ENCODE results near the gene ANTKMT.

Gene ANTKMT

DNA sequence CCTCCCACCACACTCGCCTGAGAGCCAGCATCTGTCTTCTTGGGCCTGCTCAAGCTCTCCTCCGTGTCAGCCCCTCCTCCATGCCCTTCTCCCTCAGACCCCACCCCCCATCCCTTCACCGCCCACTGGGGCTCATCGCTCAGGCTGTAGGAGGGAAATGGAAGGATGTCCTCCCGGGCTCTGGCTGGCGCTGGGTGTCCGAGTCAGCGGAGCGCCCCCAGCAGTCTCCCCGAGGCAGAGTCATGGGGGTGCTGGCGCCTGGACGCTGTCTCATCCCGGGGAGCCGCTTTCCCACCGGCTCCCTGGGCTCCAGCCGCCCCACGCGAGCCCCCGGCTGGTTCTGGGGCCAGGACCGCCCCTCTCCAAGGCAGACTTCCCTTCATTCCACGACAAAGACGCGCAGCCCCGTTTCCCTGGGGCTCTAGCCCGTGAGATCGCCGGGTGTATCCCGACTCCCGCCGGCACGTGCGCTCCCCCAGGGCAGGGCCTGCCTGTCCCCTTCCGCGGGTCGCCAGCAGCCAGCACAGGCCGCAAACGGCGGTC, 428 bp upstream of the ANTKMT start:
- peak; percentile 41 for TF ChIP-seq CTCF (IDR thresholded peaks at IDR 0.05; ENCODE audit: low read depth, low read length)
- in situ Hi-C loops (cut with HindIII; ENCODE audit: low sequenced_read_pairs): no loop called here
- peak; percentile 69 for DNase-seq (ENCODE audit: low read depth, low spot score)
- H3K4me3 ChIP-seq (ENCODE audit: low read depth, low read length): peak overlapping the region; percentile 65

DNA sequence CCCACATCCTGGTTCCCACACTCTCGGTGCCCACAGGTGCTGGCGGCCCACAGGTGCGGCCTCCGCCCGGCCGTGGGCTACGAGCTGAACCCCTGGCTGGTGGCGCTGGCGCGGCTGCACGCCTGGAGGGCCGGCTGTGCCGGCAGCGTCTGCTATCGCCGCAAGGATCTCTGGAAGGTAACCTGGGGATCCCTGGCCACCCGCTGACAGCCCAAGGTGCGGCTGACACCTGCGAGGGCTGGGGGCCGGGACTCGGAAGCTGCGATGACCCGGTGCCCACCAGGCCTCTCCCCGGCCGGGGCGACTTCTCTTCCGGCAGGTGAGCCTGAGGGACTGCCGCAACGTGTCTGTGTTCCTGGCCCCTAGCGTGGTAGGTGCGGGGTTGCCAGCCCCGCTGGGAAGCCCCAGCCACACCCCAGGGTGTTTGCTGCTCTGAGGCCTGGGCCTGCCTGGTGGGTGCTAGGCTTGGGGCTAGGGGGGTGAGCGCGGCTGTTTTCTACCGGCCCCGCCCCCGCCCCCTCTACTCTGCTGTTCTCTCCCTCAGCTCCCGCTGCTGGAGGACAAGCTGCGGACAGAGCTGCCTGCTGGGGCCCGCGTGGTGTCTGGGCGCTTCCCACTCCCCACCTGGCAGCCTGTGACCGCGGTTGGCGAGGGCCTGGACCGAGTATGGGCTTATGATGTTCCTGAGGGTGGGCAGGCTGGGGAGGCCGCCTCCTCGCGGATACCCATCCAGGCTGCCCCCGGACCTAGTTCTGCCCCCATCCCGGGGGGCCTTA, 1.0 kb downstream of the ANTKMT start:
- in situ Hi-C loops (cut with HindIII; ENCODE audit: low sequenced_read_pairs): no loop called here
- no peak for DNase-seq (ENCODE audit: low read depth, low spot score)
- TF ChIP-seq CTCF (IDR thresholded peaks at IDR 0.05; ENCODE audit: low read depth, low read length): no peak
- H3K4me3 ChIP-seq (ENCODE audit: low read depth, low read length): peak overlapping the region; percentile 65

DNA sequence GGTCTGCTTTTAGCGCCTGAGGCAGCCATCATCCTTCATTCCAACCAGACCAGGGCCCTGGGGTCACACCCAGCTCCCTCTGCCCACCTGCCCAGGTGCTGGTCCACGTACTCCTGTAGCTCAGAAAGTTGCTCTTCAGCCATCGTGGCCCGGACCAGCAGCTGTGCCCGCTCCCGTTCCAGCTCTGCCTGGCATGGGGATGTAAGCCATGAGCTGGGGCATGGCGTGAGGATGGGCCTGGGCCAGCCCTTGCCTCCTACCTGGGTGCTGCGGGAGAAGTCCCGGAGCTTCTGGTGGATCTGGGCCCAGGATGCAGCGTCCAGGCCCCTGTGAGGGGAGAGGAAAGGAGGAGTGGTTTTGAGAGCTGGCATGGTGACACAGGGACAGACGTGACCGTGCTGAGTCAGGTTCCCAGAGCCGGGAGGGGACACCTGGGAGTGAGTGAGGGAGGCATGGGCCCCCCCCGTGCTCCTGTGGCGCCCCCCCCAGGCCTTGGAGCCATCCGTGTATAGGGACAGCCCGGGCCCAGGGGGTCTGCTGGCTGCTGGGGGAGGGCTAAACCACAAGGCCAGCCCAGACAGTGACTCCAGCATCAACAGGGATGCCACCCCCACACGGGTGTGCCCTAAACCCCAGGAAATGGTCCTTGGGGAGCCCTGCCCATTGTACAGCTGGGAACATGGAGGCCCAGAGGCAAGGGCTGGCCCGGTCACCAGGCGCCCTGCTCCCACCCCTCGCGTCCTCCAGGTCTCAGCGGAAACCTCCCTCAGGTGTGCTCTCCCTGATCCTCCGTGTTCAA, 2.1 kb downstream of the ANTKMT start:
- TF ChIP-seq CTCF (IDR thresholded peaks at IDR 0.05; ENCODE audit: low read depth, low read length): no peak
- no peak overlapping the region for H3K4me3 ChIP-seq (ENCODE audit: low read depth, low read length)
- DNase-seq (ENCODE audit: low read depth, low spot score): no peak
- in situ Hi-C loops (cut with HindIII; ENCODE audit: low sequenced_read_pairs): no loop called here

DNA sequence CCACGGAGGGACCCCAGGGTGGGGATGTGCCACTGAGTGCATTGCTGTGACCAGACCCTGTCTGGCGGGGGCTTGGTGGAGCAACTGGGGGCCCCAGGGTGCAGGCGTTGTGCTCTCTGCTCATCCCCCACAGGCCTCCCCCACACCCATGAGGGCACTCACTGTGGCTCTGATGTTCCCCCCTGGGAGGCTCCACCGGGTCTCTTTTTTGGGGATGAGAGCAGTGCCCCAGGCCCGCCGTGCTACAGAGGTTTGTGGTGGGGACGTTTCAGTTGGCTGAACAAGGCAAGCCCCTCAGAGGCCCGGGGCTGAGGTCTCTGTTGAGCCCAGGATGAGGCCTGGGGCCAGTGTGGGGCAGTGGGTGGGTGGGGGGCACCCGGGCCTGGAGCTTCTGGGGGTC, 2.7 kb downstream of the ANTKMT start:
- no peak overlapping the region for H3K4me3 ChIP-seq (ENCODE audit: low read depth, low read length)
- in situ Hi-C loops (cut with HindIII; ENCODE audit: low sequenced_read_pairs): no loop called here
- no peak for DNase-seq (ENCODE audit: low read depth, low spot score)
- TF ChIP-seq CTCF (IDR thresholded peaks at IDR 0.05; ENCODE audit: low read depth, low read length): no peak

GRCh38 chr16:724188-725040, 3.5 kb downstream of the ANTKMT start:
- H3K4me3 ChIP-seq (ENCODE audit: low read depth, low read length): no peak overlapping the region
- no peak for DNase-seq (ENCODE audit: low read depth, low spot score)
- in situ Hi-C loops (cut with HindIII; ENCODE audit: low sequenced_read_pairs): no loop called here
- TF ChIP-seq CTCF (IDR thresholded peaks at IDR 0.05; ENCODE audit: low read depth, low read length): no peak

DNA sequence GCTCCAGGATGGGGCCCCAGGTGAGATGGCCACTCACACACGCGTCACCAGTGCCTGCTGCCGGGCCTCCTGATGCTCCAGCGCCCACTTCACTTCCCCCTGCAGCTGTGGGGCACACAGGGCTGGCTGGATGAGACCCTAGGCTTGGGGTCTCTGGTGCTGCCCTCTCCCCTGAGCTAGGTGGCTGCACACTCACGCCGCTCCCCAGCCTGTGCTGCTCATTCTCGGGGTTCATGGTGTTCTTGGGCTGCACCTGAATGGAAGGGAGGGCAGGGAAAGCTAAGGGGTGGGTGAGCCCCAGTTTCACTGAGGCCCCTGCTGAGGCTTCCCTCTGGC, 4.1 kb downstream of the ANTKMT start:
- DNase-seq (ENCODE audit: low read depth, low spot score): no peak
- no peak for TF ChIP-seq CTCF (IDR thresholded peaks at IDR 0.05; ENCODE audit: low read depth, low read length)
- in situ Hi-C loops (cut with HindIII; ENCODE audit: low sequenced_read_pairs): no loop called here

More for the DNA sequence above, 4.1 kb downstream of the ANTKMT start:
- H3K4me3 ChIP-seq (ENCODE audit: low read depth, low read length): no peak overlapping the region

Measured in astrocyte of the spinal cord (primary cell).